MM.1S (cell line): ENCODE measurements around the gene IFNL3.

Experiments
- DNase-seq: peaks from one replicate; pipeline ENCODE4 v3.0.0-alpha.2; 2015
- H2AFZ ChIP-seq: fragments of 300-600 bp; sonication (generic); 2 replicates; pipeline ENCODE4 v1.6.0; 2016; ENCODE audit warnings: antibody characterized with exemption, low read length
- H3F3A ChIP-seq: fragments of 300-600 bp; sonication (generic); 2 replicates; pipeline ENCODE4 v1.6.1; 2016; ENCODE audit warnings: mild to moderate bottlenecking, antibody characterized with exemption, low read length, moderate library complexity, mixed read lengths; ENCODE audit not compliant: insufficient read depth
- H3K27ac ChIP-seq: fragments of 300-600 bp; sonication (generic); 2 replicates; pipeline ENCODE4 v1.5.1; 2016; ENCODE audit warnings: mild to moderate bottlenecking, low read length
- H3K27me3 ChIP-seq: fragments of 300-600 bp; sonication (generic); replicated peaks from 2 replicates; pipeline ENCODE4 v1.6.0; 2016; ENCODE audit warnings: low read length; ENCODE audit not compliant: insufficient read depth
- H3K36me3 ChIP-seq: fragments of 300-600 bp; sonication (generic); replicated peaks from 2 replicates; pipeline ENCODE4 v1.6.1; 2016; ENCODE audit warnings: mild to moderate bottlenecking, low read length, mixed read lengths; ENCODE audit not compliant: insufficient read depth
- H3K4me1 ChIP-seq: fragments of 300-600 bp; sonication (generic); 2 replicates; pipeline ENCODE4 v1.6.1; 2016; ENCODE audit warnings: low read length, mixed read lengths
- H3K4me2 ChIP-seq: fragments of 300-600 bp; sonication (generic); 2 replicates; pipeline ENCODE4 v1.6.0; 2016; ENCODE audit warnings: low read depth, low read length
- H3K4me3 ChIP-seq: fragments of 300-600 bp; sonication (generic); 2 replicates; pipeline ENCODE4 v1.5.1; 2016; ENCODE audit warnings: low read length, mixed read lengths
- H3K79me2 ChIP-seq: fragments of 300-600 bp; sonication (generic); 2 replicates; pipeline ENCODE4 v1.6.1; 2016; ENCODE audit warnings: mixed run types, low read length, mixed read lengths
- H3K9ac ChIP-seq: fragments of 300-600 bp; sonication (generic); 2 replicates; pipeline ENCODE4 v1.6.1; 2016; ENCODE audit warnings: low read length, mixed read lengths
- H3K9me2 ChIP-seq: fragments of 300-600 bp; sonication (generic); replicated peaks from 2 replicates; pipeline ENCODE4 v1.6.1; 2016; ENCODE audit warnings: mild to moderate bottlenecking, low read length, mixed read lengths; ENCODE audit not compliant: insufficient read depth
- H3K9me3 ChIP-seq: fragments of 300-600 bp; sonication (generic); replicated peaks from 2 replicates; pipeline ENCODE4 v1.6.1; 2016; ENCODE audit warnings: mild to moderate bottlenecking, low read length, mixed read lengths; ENCODE audit not compliant: insufficient read depth
- H4K20me1 ChIP-seq: fragments of 300-600 bp; sonication (generic); 2 replicates; pipeline ENCODE4 v1.6.1; 2016; ENCODE audit warnings: mild to moderate bottlenecking, low read length, moderate library complexity, mixed read lengths; ENCODE audit not compliant: insufficient read depth
- EZH2 ChIP-seq: fragments of 300-600 bp; sonication (generic); optimal IDR thresholded peaks from 2 replicates; pipeline ENCODE3; 2017; ENCODE audit warnings: low read depth, mild to moderate bottlenecking, antibody characterized with exemption, low read length, mixed read lengths
- EZH2phosphoT487 ChIP-seq: fragments of 300-600 bp; sonication (generic); IDR thresholded peaks from 2 replicates; pipeline ENCODE4 v1.6.1; 2018; ENCODE audit warnings: antibody characterized with exemption, low read length
- TF ChIP-seq, protein P1 (sequence below): fragments of 300-600 bp; sonication (generic); IDR thresholded peaks from 2 replicates; pipeline ENCODE4 v1.5.1; 2016; ENCODE audit warnings: antibody characterized with exemption, low read length, mixed read lengths

The IFNL3 gene

DNA sequence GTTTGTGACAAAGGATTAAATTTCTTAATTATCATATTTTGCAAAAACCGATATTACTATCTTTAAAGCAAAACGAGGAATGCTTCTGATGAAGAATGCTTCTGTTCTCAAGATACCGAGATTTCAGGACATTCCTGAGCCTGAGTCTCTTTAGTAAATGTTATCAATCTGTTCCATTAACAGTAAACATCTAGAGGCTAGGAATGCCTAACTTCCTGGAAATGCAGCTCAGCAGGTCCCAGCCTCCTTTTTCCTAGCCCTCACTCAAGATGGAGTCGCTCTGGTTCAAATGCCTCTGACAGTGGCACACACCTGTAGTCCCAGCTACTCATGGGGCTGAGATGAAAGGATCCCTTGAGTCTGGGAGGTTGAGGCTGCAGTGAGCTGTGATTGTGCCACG lies 6.3 kb upstream of the IFNL3 start:
- Histone ChIP-seq H3K36me3 (no peaks in the 10 kb centered on the region), H2AFZ (no peak overlapping the region), H3K4me1 (no peaks in the 10 kb centered on the region), H3K27ac (no peak overlapping the region), H3K4me3 (no peak overlapping the region), H3F3A (no peaks in the 10 kb centered on the region), H3K27me3 (peaks cover 68% of the 10 kb centered on the region), H3K4me2 (no peak overlapping the region), H3K9ac (no peak overlapping the region), H3K9me2 (no peaks in the 10 kb centered on the region), H3K79me2 (no peaks in the 10 kb centered on the region), H4K20me1 (no peaks in the 10 kb centered on the region), H3K9me3 (no peaks in the 10 kb centered on the region)
- no peak for TF ChIP-seq EZH2
- TF ChIP-seq, protein P1, sequence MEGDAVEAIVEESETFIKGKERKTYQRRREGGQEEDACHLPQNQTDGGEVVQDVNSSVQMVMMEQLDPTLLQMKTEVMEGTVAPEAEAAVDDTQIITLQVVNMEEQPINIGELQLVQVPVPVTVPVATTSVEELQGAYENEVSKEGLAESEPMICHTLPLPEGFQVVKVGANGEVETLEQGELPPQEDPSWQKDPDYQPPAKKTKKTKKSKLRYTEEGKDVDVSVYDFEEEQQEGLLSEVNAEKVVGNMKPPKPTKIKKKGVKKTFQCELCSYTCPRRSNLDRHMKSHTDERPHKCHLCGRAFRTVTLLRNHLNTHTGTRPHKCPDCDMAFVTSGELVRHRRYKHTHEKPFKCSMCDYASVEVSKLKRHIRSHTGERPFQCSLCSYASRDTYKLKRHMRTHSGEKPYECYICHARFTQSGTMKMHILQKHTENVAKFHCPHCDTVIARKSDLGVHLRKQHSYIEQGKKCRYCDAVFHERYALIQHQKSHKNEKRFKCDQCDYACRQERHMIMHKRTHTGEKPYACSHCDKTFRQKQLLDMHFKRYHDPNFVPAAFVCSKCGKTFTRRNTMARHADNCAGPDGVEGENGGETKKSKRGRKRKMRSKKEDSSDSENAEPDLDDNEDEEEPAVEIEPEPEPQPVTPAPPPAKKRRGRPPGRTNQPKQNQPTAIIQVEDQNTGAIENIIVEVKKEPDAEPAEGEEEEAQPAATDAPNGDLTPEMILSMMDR: no peak
- no peak for TF ChIP-seq EZH2phosphoT487
- no peak for DNase-seq

DNA sequence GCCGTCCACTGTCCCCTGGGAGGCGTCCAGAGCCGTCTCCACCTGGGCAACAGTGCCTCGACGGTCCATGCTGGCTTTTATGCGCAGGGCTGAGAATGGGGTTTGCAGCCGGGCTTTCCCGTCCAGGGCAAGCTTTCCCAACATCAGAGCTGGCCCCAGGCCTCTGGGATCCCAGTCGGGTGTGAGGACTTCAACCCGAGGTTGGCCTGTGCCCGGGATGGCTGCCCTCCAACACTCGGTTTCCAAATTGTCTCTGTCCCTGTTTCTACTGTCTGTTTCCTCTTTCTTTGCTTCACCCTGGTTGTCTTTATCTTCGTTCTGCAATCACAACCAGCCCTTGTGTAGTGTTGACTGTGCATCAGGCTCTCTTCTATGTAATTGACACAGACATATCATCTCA lies 4.0 kb upstream of the IFNL3 start, which contains the start of gene IFNL4:
Gene IFNL4, minus strand, starts transcription at position 51 of the 400 bp plus-strand sequence.
- no peak for DNase-seq
- TF ChIP-seq, protein P1: no peak
- no peak for TF ChIP-seq EZH2phosphoT487
- no peak for TF ChIP-seq EZH2
- Histone ChIP-seq H3K27me3 (peaks cover 49% of the 10 kb centered on the region), H3K4me3 (no peak within 1 kb of the TSS), H3K4me1 (no peaks in the 10 kb centered on the region), H3K9me3 (no peaks in the 10 kb centered on the region), H3K79me2 (no peaks in the 10 kb centered on the region), H2AFZ (no peak within 1 kb of the TSS), H4K20me1 (no peaks in the 10 kb centered on the region), H3F3A (no peaks in the 10 kb centered on the region), H3K27ac (no peak within 1 kb of the TSS), H3K4me2 (no peak within 1 kb of the TSS), H3K9me2 (no peaks in the 10 kb centered on the region), H3K36me3 (no peaks in the 10 kb centered on the region), H3K9ac (no peak within 1 kb of the TSS)

DNA sequence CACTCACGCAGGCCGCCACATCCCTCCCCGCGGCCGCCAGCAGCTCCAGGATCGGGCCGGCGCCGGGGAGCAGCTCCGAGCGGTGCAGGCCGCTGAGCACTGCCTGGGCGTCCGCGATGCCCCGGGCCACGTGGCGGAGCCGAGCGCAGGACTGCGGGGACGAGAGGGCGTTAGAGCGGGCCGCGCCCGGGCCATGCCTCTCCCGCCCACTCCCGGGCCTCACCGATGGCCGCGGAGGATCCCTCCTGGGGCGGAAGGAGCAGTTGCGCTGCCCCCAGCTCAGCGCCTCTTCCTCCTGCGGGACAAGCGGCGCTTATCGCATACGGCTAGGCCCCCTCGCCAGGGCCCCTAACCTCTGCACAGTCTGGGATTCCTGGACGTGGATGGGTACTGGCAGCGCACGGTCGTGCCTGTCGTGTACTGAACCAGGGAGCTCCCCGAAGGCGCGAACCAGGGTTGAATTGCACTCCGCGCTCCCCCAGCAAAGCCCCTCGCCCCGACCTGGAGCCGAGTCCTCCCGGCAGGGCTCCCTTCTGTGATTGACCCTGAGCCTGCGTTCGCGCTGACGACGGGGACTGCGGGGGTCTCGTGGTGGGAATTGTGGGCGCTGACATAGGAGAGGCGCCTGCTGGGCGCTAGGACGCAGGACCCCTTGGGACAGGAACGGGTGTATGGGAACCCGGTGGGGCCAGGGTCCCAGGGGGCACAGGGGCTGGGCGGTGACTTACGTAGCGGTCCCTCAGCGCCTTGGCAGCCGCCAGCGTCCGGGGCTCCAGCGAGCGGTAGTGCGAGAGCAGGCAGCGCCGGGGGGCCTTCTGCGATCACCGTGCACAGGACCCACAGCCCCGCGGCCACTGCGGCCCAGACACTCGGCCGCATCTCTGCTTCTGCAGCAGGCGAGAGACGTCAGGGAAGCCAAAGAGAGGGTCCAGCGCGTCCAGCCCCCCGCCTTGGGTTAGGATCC lies 3.2 kb upstream of the IFNL3 start:
- H3K9me3 ChIP-seq: no peaks in the 10 kb centered on the region
- no peaks in the 10 kb centered on the region for H3K4me1 ChIP-seq
- H4K20me1 ChIP-seq: no peaks in the 10 kb centered on the region
- H3K4me3 ChIP-seq: no peak overlapping the region
- H3K9me2 ChIP-seq: no peaks in the 10 kb centered on the region
- no peaks in the 10 kb centered on the region for H3K79me2 ChIP-seq
- no peak overlapping the region for H3K4me2 ChIP-seq
- H2AFZ ChIP-seq: no peak overlapping the region
- no peaks in the 10 kb centered on the region for H3F3A ChIP-seq
- DNase-seq: no peak
- H3K27ac ChIP-seq: no peak overlapping the region
- peaks cover 49% of the 10 kb centered on the region for H3K27me3 ChIP-seq
- no peak for TF ChIP-seq EZH2
- TF ChIP-seq EZH2phosphoT487: no peak
- TF ChIP-seq, protein P1: no peak
- no peak overlapping the region for H3K9ac ChIP-seq
- H3K36me3 ChIP-seq: no peaks in the 10 kb centered on the region
